SIG-M5 treated with dmso at 0.1 percent for 504 hours (cell line): ENCODE results near the gene TBC1D2B.
A peak's percentile ranks its signal among the peaks of the same experiment; 100 is the strongest.
"Not testable (repeated sequence)": the region's sequence is repeated elsewhere in the genome, so short reads cannot be mapped to it uniquely, and the experiment has no call there.

Experiments
- DNase-seq: peaks from one replicate; lab custom pipeline; 2025; ENCODE audit not compliant: unreplicated experiment; lab: John Stamatoyannopoulos, UW

The TBC1D2B gene

DNA sequence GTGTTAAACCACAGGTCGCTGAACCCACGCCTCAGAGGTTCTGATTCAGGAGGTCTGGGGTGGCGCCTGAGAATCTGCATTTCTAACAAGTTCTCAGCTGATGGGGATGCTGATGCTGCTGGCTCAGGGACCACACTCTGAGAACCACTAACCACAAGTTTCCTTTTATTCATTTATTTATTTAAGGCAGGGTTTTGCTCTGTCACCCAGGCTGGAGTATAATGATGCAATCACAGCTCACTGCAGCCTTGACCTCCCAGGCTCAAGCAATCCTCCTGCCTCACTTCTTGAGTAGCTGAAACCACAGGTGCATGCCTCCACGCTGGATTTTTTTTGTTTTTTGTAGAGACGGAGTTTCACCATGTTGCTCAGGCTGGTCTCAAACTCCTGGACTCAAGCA, 123.6 kb downstream of the TBC1D2B start:
- peak; percentile 29 for DNase-seq

DNA sequence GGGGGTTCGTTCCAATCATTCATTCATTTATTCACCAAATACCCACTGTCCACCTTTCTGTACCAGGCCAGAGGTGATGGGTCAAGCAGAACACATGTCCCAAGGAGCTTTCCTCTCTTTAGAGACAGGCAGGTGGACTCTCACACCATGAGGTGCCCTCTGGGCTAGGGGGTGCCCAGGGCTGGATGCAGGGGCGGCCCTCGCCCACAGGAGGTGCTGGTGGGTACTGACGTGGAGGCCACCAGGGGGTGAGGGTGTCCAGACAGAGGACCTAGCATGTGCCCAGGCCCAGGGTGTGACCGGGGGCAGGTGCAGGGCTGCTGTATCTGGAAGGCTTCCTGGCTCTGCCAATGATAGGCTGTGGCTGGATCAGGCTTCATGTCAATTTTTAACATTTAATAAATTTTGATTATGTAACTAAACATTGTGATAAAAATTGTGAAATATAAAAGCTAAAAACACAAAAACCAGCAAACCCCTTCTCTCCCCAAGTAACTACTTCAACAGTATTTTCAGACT, 124.5 kb downstream of the TBC1D2B start:
- DNase-seq = not testable (repeated sequence)

DNA sequence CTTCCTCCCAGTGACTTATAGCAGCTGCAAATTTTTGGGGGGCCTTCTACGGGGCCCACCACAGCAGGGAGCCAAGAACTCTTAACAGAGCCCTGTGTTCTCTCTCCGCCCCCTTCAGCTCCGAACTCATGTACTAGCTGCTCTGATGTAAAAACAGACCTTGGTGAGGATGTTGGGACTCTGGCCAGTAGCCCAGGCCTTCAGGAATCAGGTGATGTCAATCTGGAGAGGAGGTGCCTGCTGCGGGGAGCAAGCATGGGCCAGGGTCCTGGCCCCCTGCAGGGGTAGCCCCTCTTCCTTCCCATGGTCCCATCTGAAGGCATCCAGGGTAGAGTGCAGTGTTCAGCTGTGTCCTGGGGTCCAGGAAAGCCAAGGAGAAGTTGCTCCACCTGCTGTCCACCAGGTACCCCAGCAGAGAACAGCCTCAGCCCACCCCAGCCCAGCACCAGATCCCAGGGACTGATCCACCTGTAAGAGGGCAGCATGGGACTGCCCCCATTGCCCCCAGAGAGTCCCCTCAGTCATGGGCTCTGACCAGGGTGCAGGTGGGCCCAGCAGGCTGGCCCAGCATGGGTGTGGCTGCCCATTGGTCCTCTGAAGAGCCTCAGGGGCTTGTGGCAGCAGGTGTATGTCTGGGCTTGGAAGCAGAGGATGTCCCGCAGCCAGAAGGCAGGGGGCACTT, 126.3 kb downstream of the TBC1D2B start:
- DNase-seq = not testable (repeated sequence)

DNA sequence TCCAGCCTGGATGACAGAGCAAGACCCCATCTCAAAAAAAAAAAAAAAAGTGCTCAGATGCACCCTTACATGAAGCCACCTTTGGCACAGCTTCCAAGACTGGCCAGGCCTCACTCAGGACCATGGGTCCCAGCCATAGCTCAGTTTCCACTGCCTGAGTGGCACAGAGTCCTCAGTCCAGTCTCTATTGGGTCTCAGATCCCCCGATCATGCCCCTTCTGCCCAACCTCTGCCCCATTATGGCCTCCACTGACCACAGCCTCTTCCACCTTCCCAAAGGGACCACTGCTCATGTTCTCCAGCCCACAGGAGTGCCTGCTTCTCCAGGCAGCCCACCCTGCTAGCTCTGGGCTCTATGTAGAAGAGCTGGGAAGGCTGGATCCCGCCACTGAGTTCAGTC, 127.0 kb downstream of the TBC1D2B start:
- not testable (repeated sequence) for DNase-seq

DNA sequence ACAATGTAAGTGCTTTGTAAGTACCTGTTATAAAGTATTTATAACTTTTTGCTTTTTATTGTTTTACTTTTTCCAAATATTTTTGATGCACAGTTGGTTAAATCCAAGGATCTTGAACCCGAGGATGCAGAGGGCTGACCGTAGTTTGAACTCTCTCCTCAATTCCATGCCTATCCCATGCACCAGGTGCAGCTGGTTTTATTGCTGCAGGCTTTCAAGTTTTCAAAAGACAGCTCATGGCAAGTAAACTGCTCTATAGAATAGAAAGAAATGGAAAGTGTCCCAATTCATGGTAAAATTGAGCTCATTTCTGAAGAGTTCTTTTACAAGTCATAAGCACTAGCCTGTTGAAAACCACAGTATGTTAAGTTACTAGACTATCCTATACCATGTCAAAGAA, 131.9 kb downstream of the TBC1D2B start:
- DNase-seq = no peak
